ENCODE results near the gene TRIM71.

- TF ChIP-seq SMC3 (conservative IDR thresholded peaks at IDR 0.05; ENCODE audit: poor library complexity) (no peak), CTCF (IDR thresholded peaks at IDR 0.05; ENCODE audit: poor library complexity, severe bottlenecking) (no peak), EZH2 (IDR thresholded peaks at IDR 0.05; ENCODE audit: borderline replicate concordance, insufficient read depth, low read length, poor library complexity, severe bottlenecking) (no peak), POLR2AphosphoS5 (IDR thresholded peaks at IDR 0.05) (no peak), EP300 (conservative IDR thresholded peaks at IDR 0.05; ENCODE audit: poor library complexity, severe bottlenecking) (no peak)
Observed at GRCh38 chr3:32930161-32930560, 112.4 kb downstream of the TRIM71 start.
